Measurements from ENCODE around the gene APOA4.

APOA4 gene

DNA sequence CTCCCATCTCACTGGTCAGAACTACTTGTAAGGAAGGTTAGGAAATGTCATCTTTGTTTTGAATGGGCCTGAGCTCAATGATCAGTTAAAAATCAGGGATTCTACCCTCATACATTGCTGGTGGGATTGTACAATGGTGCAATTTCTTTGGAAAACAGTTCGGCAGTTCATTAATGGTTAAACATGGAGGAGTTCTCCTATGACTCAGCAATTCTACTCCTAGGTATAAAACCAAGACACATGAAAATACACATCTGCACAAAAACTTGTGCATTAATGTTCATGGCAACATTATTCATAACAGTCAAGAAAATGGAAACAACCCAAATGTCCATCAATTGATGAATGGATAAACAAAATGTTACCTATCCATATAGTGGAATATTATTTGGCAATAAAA is 26.6 kb downstream of the APOA4 start:
- DNase-seq = no peak

DNA sequence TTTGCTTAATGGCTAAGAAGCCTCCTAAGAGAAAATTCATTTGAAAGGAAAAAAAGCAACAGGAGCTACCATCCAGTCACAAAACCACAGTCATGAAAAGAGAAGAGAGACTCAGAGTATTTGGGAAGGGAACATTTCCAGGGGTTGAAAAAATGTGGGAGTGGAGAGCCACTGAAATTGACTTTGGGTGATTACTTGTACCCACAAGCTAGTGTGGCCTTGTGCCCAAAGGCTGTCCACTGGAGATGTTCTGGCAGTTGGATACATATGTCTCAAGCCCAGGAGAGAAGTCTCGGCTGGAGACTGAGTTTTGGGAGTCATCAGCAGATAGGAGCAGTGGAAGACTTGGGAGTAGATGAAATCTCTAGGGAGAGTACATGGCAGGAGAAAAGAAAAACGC is 28.3 kb downstream of the APOA4 start:
- no peak for DNase-seq

DNA sequence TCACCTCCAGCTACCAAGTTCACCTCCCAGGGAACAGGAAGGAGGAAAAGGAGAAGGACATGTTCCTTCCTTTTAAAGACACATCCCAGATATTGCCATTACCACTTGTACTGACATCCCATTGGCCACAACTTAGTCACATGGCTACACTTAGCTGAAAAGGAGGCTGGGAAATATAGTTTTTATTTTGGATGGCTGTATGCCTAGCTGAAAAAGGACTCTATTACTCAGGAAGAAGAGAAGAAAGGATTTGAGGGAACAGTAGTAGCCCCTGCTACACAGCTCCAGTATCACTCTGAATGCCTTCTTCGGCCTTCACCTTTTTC is 29.4 kb downstream of the APOA4 start:
- no peak for DNase-seq

DNA sequence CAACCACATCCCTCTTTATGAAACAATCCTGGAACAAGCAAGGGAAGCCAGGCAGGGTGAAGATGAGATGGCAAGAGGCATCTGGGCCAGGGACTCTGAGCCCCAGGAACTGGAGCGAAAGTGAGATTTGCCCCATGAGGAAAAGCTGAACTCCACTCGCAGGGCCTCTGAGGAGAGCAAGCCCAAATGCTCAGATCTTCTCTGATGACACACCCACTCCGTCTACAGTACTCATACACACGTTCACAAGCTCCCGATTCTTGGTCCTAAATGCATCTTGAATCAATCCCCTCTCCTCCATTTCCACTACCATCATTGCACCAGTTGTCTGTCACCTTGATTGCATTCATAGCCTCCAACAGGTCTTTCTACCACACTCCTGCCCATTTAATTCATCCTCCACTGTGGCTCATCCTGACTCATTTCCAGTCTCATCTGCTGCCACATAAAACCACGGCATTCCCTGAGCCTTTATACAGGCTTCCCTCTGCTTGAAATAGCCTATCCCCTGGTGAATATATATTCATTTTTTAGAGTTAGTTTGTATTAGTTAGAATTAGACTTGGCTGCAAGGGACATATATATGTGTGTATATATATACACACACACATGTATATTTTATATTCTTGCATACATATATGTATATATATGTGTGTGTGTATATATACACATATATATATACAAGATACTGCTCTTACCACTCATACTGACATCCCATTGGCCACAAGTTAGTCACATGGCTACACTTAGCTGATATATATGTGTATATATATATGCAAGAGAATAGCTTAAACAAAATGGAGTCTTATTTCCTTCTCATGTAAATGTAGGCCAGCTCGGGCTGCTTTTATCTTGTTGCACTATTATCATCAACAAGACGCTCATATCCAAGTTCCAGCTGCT is 30.0 kb downstream of the APOA4 start:
- DNase-seq = no peak

DNA sequence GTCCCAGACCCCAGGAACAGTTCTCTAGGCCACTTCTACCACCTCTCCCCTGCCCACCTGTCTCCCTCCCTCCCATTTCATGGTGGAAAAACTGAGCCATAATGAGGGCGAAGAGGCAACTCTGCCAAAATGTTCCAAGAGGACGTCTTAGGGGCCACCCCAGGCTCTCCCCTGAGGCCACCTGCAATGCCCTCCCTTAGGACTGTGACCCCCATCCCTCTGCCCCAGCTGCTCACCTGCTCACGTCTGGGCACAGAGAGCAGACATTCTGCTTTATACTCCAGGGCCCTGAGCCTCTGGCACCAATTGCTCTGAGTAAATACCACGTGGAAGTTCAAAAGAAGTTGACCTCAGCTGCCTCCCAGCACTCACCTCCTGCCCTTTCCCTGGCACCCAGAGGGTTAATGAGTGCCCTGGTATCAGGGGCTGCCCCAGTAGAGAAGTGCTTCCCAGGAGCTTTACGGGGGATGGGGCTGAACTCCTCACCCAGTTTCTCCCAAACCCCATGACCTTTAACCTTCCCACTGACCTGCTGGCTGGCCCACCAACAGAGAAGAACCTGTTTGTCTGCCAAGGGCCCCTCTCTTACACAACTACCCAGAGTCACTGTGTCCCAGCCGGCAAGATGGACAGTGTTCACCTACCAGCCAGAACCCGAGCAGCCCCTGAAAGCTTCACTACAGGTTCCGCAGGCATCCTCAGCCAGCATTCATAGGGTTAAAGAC is 30.8 kb downstream of the APOA4 start:
- DNase-seq = no peak

DNA sequence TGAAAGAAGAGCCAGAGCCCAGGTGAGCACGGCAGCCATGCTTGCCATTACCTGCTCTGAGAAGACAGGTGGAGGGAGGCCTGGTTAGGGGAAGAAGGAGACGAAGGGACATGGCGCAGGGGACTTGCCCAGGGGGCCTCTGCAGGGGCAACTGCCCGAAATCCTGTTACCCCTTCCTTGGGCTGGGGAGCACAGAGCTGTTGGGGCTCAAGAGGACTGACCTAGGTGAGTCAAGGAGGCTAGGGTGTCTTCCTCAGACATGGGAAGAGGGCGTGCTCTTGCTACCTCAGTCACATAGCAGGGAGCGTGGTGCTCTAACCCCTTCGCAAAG is 31.3 kb downstream of the APOA4 start, which contains the start of gene APOA5:
APOA5 (minus strand) TSS at position 67 of the 331 bp plus-strand sequence; CDS start at position 48, 19 bp downstream.
- DNase-seq = no peak

DNA sequence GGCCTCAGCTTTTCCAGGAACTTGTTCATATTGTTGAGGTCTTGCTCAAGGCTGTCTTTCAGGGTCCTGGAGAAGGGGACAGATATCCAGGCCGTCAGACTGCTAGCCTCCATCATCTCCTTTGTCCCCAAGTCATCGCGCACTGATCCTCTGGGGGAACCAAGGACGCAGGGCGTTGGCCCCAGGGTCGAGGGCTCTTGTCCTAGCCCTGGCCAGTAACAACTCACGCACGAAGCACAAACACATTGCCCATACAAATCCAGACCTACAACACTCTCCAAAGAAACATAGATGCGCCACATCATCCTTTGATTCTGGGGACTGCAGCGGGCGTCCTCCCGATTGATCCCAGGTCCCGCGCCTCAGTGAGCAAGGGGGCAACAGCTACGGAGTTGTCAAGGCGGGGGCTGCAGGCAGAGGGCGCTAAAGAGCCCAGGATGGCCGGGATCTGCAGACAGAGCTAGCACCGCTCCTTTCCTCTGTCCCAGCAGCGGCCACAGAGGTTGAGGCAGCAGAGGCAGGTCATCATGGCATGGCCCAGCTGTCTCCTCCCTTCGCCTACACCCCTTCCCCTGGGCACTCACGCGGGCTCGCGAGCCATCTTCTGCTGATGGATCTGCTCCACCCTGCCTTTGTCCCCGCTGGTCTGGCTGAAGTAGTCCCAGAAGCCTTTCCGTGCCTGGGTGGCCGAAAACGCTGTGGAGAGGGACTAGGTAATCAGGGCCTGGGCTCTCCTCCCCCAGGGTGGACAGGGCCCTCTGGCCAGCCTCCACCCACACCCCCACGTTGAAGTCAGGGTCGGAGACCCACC is 31.9 kb downstream of the APOA4 start:
- DNase-seq = peak; percentile 78

DNA sequence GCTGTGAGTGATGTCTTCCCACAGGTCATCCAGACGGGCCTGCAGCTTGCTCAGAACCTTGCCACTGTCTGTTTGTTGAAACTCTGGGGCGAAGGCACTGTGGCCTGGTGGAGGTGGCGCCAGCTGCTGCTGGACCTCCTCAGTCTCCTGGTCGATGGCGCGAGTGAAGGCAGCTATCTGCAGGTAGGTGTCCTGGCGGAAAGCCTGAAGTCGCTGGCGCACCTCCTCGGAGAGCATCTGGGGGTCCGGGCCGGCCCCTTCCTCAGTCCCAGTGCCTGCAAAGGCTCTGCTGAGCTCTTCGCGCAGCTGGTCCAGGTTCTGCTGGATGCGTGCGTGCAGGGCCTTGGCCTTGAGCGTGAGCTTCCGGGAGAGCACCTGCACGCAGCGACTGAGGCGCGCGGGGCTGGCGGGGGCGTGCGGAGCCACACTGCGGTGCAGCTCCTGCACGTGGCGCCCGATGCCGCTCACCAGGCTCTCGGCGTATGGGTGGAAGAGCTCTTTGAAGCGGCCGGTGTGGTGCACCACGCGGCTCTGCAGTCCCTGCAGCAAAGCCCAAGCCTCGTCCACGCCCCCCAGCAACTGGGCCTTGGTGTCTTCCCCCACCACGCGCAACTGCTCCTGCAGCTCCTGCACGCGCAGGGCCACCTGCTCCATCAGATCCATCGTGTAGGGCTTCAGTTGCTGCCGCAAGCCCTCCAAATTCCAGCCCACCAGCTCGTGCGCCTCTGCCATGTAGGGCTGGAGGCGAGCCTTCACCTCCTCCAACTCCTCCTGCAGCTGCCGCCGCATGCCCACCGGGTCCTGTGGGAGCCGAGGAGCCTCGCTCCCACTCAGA is 32.7 kb downstream of the APOA4 start:
- no peak for DNase-seq

DNA sequence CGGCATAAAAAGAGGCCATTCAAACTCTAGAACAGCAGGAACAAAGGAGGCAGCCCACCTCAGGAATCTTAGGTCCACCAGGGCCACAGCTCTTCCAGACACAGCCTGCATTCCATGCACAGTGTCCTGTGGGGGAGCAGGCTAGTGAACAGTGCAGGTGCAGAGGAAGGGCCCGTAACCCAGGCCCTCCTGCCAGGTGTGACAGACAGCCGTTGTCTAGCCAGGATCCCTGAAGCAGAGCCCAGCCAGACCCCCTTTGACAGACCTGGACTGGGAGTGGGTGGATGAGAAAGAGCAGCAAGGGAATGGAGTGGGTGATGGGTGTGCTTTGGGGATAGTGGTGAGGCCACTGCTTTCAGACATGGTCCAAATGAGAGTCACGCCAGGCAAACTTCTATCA is 34.1 kb downstream of the APOA4 start:
- DNase-seq = no peak

DNA sequence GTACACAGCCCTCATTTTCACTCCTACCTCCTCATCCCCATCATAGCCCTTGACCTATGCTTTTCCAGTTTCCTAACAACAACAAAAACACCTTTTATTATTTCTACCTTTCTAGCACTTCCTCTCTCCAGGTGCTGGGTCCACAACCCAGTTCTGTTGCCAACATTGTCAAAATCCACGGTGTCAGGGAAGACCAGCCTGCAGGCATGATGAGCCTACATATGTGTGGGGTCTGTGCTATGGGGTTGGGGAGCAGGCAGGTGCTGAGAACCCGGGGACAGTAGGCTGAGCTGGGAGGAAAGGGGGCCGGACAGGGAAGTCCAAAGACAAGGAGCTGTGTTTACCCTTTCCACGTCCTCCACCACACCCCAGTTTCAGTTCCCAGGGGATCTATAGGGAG is 34.6 kb downstream of the APOA4 start:
- DNase-seq = no peak

DNA sequence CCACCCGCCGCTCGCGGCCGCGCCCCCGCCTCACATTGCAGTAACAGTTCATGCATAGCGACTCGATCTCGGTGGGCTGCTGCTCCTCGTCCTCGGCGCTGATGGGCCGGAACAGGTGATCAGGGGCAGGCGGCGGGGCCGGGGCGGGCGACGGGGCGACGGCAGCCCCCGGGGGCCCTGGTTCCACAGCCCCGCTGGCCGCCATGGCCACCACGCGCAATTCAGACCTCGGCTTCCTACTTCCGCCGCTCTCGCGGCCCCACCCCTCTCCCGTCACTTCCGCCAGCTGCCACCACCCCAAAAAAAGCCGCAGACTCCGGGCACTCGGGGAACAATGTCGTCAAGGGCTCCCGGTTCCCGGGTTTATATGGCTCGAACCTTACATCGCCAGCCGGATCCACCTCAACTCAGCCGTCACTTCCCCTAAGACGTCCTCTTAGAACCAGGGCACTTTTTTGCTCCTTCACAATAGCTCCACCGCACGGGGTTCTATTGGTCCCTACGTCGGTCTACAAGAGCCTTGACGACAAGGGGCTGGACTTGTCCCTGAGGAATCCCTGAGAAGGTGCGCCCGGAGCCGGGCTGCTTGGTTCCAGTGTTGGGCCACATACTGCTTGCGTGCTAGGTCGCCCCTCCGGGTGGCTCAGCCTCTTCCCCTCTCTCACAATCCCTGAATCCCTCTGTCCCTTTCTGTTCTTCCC is 35.2 kb downstream of the APOA4 start, which contains the start of gene ZPR1:
ZPR1 (minus strand) TSS at position 238 of the 701 bp plus-strand sequence; CDS start at position 205, 33 bp downstream.
- DNase-seq = peak; percentile 88

DNA sequence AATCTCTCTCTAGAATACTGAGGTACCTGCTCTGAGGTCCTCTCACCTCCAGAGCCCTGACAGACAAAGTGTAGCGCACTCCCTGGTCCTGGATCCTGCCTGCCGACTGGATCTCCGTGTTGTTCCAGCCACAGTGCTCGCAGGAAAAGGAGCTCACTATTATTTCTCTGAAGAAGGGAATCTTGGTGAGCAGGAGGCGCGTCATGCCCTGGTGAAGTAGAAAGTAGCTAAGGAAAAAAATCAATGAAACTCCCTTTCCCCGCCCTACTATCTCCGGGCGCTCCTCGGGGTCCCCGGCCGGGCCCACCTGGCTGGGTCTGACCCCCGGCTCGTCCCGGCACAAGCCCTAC is 35.7 kb downstream of the APOA4 start:
- no peak for DNase-seq

DNA sequence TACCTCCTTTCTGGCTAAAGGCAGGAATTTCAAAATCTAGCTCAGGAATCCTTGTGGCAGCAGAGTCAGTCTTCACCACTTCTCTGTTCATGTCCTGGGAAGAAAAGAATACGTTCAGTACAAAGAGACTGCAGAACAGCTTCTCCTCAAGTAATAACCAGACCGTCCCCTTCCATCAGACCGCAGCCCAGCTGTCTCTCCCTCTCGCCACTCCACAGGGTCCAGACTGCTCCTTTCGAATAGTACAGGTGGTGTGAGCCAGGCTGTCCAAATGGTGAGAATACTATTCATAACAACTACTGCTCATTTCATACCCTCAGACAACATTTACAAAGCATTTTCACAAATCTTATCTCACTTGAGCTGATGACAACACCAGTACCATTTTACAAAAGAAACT is 36.1 kb downstream of the APOA4 start:
- DNase-seq = no peak

DNA sequence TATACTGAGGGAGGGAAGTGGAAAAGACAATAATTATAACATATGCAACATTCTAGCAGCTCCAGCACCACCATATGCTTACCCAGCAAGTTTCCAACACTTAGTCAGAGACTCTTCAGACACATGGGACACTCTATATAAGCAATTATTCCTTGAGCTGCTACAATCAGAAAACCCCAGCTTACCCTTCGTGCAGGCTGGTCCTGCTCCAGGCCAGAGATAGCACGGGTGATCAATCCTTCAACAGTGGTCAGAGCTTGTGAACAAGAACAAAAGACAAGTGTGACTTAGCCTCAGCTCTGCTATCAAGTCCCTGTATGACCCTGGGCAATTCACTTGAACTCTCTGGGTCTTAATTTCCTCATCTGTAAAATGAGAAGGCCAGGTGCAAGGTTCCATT is 36.8 kb downstream of the APOA4 start:
- no peak for DNase-seq

DNA sequence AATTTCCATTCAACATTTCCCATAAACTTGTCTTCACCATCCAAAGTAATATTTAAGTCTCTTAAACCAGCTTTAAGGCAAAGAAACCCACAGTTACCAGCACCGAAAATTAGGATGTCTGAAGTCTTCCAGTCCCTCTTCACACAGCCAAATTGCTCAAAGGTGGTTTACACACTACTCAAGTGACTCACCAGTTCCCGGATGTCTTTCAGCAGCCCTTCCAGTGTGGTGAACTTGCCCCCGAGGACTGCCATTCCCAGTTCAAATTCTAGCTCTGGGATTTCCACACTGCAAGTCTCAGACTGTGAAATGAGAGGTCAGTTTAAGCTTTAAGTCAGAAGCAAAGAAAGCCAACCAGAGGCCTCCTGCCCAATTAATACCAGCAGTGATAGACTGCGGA is 40.4 kb downstream of the APOA4 start:
- DNase-seq = no peak

DNA sequence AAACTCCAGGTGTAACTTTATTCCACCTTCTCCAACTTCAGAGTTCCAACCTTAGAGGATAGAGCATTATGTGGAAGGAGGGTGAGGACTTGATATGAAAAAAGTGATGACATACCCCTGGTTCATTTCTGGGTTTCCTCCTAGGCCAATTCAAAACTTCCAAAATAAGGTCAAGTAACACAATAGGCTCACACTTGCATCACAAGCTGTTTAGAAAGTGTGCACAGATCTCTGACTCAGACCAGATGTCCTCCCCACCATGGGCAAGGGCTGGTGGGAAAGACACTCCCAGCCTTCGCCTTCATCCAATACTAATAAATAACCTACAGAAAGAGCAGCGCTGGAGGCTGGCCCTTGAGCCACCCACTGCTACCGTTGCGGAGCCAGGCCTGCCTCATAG is 44.5 kb downstream of the APOA4 start:
- no peak for DNase-seq

DNA sequence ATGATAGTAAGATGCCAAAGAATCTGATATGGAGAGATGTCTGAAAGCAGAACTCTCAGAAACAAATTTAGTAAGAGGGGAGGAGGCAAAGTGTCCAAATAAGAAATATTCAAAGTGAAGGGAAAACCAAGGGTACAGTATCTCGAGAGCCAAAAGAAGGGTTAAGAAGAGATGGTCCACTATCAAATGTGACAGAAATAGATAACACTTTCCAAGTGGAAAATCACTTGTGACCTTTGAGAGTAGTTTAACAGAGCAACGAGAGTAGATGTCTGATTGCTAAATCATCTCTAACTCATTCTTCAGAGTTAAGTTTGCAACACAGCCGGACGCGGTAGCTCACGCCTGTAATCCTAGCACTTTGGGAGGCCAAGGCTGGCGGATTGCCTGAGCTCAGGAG is 46.0 kb downstream of the APOA4 start:
- DNase-seq = no peak

DNA sequence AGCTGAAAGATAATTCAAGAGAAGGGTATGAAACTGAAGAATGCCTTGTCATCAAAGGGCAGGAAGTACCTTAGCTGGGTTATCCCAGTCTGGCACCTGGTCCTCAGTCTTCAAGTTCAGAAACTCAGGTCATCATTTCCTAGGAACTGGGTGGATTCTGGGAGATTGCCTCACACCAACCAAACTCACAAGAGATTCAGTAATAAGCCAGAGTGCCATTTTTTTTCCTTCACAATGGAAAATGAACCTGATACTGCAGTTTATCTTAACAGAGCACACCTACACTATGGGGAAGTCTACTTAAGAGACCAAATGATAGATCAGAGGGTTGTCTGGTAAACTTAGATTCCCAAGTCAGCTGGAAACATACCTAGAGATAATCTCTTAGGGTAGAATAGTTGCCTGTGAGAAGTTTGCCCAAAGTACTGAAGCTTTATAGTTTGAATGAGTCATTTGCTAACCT is 46.6 kb downstream of the APOA4 start:
- no peak for DNase-seq

DNA sequence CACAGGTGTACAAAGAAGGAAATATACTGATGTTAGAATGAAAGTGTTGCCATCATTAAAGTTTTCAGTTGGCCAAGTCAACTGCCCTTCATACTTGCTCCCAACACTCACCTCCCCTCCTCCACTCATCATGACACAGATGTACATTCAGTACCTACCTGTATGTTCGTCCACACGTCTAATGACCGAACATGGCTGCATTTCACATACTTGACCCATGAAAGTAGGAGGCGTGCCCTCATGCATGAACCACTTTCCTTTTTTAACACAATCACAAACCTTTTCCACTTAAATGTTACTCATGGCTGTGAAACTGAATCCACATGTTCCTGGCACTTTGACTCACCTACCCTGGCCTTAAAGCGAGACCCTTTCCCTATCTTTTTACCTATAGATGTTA is 47.1 kb downstream of the APOA4 start:
- DNase-seq = no peak

DNA sequence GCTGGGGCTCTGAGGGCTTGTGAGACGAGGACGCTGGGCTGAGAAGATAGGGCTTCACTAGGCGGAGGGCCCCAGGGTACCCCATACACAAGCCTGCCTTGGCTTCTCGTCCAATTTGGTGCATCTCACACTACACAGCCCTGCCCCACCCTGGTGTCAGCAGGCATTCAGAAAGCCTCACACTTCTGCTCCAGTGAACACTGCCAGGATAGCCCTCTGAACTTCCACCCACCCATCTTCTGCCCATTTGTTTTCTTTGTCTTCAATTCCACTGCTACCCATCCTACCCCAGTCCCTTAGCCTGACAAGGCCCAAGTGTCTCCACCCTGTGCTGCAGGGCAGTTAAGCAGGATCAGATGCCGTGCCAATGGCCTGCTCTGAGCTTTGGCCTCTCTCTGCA is 48.4 kb downstream of the APOA4 start:
- DNase-seq = no peak

DNA sequence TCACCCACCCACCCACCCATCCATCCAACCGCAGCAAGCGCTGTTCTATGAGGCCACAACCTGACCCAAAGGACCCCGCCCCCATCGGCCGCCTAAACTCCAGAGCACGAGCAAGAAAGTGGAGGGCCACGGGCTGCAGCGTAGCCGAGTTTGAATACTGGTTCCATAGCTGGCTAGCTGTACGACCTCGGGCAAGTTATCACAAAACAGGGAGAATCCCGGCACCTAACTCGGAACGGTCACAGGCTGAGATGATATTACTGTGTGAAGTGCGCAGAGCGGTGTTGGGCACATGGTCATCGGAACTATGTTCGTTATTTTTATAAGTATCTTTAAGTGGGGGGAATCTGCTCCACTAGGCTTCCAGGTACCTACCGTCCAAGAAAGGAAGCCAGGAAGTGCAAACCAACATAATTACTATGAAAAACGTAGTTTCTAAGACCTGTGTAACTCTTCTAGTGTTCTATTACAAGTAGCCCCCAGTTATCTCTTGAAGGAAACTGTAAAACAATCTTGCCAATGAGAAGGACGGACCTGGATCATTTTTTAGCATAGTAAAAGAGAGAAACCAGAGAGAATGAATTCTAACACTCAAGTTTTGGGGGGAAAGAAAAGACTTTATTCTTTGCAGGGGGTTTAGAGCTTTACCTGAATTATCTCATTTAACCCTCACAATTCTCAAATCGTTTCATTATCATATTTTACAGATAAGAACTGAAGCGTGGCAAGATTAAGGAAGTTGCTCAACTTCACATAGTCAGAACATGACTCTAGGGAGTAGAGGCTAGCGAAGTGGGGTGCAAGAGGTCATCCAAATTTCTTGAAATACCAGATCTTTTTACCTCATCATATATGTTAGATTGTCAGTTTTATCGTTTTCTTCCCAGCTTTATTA is 49.7 kb downstream of the APOA4 start:
- no peak for DNase-seq

Data from CD4-positive, alpha-beta T cell treated with Interleukin-12 subunit alpha and Interleukin-12 subunit beta, for 1 hour (primary cell).